ENCODE results near the gene RASGRF2. TPM values are rescaled to one million over a fixed set of nuclear protein-coding genes. Genes with fewer than 3 reads are reported as not detected.

Gene RASGRF2
- total and polyA plus RNA-seq, 9 of the 15 experiments (the other 6 are each of a cell fraction or from before 2014, with no cell fraction given): 0.01 to 0.22 (median 0.08) TPM; not detected in 2

DNA sequence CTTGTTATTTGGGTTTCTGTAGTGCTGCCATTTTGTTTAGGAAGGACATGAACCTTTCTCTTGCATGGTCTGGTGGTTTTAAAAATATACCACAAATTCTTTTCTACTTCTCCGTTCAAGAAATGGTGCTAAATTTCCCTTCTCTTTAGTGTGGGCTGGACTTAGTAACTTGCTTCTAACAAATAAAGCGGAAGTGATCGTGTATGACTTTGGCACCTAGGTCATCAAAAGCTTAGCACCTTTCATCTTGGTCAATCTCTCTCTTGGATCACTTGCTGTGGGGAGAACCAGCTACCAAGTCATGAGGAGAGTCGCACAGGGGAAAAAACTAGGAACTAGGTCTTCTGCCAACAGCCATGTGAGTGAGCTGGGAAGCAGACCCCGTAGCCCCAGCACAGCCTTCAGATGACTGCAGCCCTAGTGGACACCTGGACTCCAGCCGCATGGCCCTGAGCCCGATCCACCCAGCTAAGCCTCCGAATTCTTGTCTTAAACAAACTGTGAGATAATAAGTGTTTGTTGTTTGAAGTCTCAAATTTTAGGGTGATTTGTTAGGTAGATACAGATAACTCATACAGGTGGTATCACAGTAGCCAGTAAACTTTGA lies 185.3 kb downstream of the RASGRF2 start:
- Histone ChIP-seq H4K20me1 (replicated peaks; ENCODE audit: control insufficient read depth, insufficient read depth, low read length) (no peaks in the 10 kb centered on the region), H3K27me3 (ENCODE audit: control insufficient read depth in 2 of 2, insufficient read depth in 2 of 2, low read length in 2 of 2) (peaks cover 8 to 13% of the 10 kb centered on the region in 2 experiments; a peak in 3 of 5 replicates), H3K9me3 (replicated peaks; ENCODE audit: control insufficient read depth, insufficient read depth, low read depth, low read length) (no peaks in the 10 kb centered on the region), H3K4me2 (ENCODE audit: insufficient read depth, low read length) (no peak overlapping the region), H3K79me2 (ENCODE audit: control insufficient read depth, insufficient read depth, low read length) (no peaks in the 10 kb centered on the region), H2AFZ (ENCODE audit: low read depth, low read length) (no peak overlapping the region), H3K36me3 (ENCODE audit: control insufficient read depth, insufficient read depth, low read length) (no peaks in the 10 kb centered on the region), H3K9me1 (ENCODE audit: control insufficient read depth, insufficient read depth, low read length) (no peaks in the 10 kb centered on the region), H3K9ac (ENCODE audit: insufficient read depth in 1 of 2, low read depth in 2 of 2, low read length in 2 of 2) (no peak overlapping the region), H3K4me1 (replicated peaks in 1 of 2; ENCODE audit: control insufficient read depth in 2 of 2, insufficient read depth in 2 of 2, low read length in 2 of 2) (no peaks in the 10 kb centered on the region), H3K27ac (ENCODE audit: extremely low read depth, low read depth, low read length) (no peak overlapping the region), H3K4me3 (no peak overlapping the region)
- no peak for ATAC-seq
- in situ Hi-C loops (cut with MboI) (no loop called here), intact Hi-C loops (cut with micrococcal nuclease) (no loop called here)
- TF ChIP-seq SPI1 (IDR thresholded peaks at IDR 0.05; ENCODE audit: borderline replicate concordance, low read depth, low read length): peak; percentile 62; the same call in 1 of the 2 replicates
- TF ChIP-seq ZNF707 (CRISPR knock-in tag; conservative IDR thresholded peaks at IDR 0.05): no peak
- no peak for DNase-seq (ENCODE audit: extremely low read depth in 1 of 4, low spot score in 3 of 4)
- no peak for FAIRE-seq
- ChIA-PET CTCF (ENCODE audit: low intra/inter-chr PET ratio) (no interaction called here), POLR2A (interaction anchor here (0.9 to 1.1 kb wide), 2 partner anchors 12 to 459 kb away, joined by 3 read pairs; no protein-coding TSS in a partner anchor)
- WGBS (ENCODE audit: insufficient coverage, low coverage, missing lambda C conversion rate): 2% methylated on average over 8 of the region's 8 CpGs
- no TSS peak for BruUV-seq (replicated peaks)

DNA sequence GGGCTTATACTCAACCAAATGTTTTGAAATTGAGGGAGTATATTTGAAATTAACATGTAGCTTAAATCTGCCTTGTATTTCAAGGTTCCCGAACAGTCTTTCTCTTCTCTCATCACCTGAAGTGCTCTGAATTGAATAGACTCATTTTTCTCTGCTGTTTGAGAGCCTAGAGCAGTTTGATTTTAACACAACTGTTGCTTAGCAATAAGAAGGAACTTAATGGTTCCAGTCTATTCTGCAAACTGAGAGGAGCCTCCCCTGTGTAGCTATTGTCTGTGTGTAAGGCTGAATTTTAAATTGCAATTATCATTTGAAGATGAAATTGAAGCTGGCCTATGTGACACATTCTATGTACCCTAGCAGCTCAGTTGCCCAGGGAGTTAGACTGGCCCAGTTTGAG lies 185.9 kb downstream of the RASGRF2 start:
- no peak overlapping the region for H2AFZ ChIP-seq (ENCODE audit: low read depth, low read length)
- intact Hi-C loops (cut with micrococcal nuclease): no loop called here
- 0% methylated on average over 1 of the region's 1 CpG for WGBS (ENCODE audit: insufficient coverage, low coverage, missing lambda C conversion rate)
- no peaks in the 10 kb centered on the region for H3K4me1 ChIP-seq (replicated peaks in 1 of 2; ENCODE audit: control insufficient read depth in 2 of 2, insufficient read depth in 2 of 2, low read length in 2 of 2)
- H3K79me2 ChIP-seq (ENCODE audit: control insufficient read depth, insufficient read depth, low read length): no peaks in the 10 kb centered on the region
- ChIA-PET POLR2A (interaction anchor here (1.1 kb wide), 1 partner anchor 459 kb away, joined by 3 read pairs; no protein-coding TSS in a partner anchor), CTCF (ENCODE audit: low intra/inter-chr PET ratio) (no interaction called here)
- no peaks in the 10 kb centered on the region for H3K9me1 ChIP-seq (ENCODE audit: control insufficient read depth, insufficient read depth, low read length)
- DNase-seq (ENCODE audit: extremely low read depth in 1 of 4, low spot score in 3 of 4): no peak
- H3K36me3 ChIP-seq (ENCODE audit: control insufficient read depth, insufficient read depth, low read length): no peaks in the 10 kb centered on the region
- in situ Hi-C loops (cut with MboI): no loop called here
- H3K9ac ChIP-seq (ENCODE audit: insufficient read depth in 1 of 2, low read depth in 2 of 2, low read length in 2 of 2): no peak overlapping the region
- H3K4me3 ChIP-seq: no peak overlapping the region
- no TSS peak for BruUV-seq (replicated peaks)
- no peaks in the 10 kb centered on the region for H3K9me3 ChIP-seq (replicated peaks; ENCODE audit: control insufficient read depth, insufficient read depth, low read depth, low read length)
- no peak overlapping the region for H3K27ac ChIP-seq (ENCODE audit: extremely low read depth, low read depth, low read length)
- no peak overlapping the region for H3K4me2 ChIP-seq (ENCODE audit: insufficient read depth, low read length)
- peaks cover 5 to 13% of the 10 kb centered on the region in 2 experiments; a peak in 3 of 5 replicates for H3K27me3 ChIP-seq (ENCODE audit: control insufficient read depth in 2 of 2, insufficient read depth in 2 of 2, low read length in 2 of 2)
- FAIRE-seq: no peak
- ATAC-seq: no peak
- H4K20me1 ChIP-seq (replicated peaks; ENCODE audit: control insufficient read depth, insufficient read depth, low read length): no peaks in the 10 kb centered on the region
- TF ChIP-seq, protein P1, sequence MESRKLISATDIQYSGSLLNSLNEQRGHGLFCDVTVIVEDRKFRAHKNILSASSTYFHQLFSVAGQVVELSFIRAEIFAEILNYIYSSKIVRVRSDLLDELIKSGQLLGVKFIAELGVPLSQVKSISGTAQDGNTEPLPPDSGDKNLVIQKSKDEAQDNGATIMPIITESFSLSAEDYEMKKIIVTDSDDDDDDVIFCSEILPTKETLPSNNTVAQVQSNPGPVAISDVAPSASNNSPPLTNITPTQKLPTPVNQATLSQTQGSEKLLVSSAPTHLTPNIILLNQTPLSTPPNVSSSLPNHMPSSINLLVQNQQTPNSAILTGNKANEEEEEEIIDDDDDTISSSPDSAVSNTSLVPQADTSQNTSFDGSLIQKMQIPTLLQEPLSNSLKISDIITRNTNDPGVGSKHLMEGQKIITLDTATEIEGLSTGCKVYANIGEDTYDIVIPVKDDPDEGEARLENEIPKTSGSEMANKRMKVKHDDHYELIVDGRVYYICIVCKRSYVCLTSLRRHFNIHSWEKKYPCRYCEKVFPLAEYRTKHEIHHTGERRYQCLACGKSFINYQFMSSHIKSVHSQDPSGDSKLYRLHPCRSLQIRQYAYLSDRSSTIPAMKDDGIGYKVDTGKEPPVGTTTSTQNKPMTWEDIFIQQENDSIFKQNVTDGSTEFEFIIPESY (CRISPR knock-in tag; IDR thresholded peaks at IDR 0.05): no peak
- TF ChIP-seq ZNF184 (CRISPR knock-in tag; IDR thresholded peaks at IDR 0.05) (no peak), FOXJ2 (tag; IDR thresholded peaks at IDR 0.05) (no peak), ZFX (CRISPR knock-in tag; IDR thresholded peaks at IDR 0.05) (no peak), MAZ (CRISPR knock-in tag; conservative IDR thresholded peaks at IDR 0.05 in 1 of 2, IDR thresholded peaks at IDR 0.05 in 1 of 2) (no peak), ZNF717 (CRISPR knock-in tag; IDR thresholded peaks at IDR 0.05) (no peak), SMARCA5 (IDR thresholded peaks at IDR 0.05) (no peak), XRCC4 (IDR thresholded peaks at IDR 0.05; ENCODE audit: extremely low read depth, insufficient read depth, insufficient read length) (no peak)
- TF ChIP-seq, protein P2, sequence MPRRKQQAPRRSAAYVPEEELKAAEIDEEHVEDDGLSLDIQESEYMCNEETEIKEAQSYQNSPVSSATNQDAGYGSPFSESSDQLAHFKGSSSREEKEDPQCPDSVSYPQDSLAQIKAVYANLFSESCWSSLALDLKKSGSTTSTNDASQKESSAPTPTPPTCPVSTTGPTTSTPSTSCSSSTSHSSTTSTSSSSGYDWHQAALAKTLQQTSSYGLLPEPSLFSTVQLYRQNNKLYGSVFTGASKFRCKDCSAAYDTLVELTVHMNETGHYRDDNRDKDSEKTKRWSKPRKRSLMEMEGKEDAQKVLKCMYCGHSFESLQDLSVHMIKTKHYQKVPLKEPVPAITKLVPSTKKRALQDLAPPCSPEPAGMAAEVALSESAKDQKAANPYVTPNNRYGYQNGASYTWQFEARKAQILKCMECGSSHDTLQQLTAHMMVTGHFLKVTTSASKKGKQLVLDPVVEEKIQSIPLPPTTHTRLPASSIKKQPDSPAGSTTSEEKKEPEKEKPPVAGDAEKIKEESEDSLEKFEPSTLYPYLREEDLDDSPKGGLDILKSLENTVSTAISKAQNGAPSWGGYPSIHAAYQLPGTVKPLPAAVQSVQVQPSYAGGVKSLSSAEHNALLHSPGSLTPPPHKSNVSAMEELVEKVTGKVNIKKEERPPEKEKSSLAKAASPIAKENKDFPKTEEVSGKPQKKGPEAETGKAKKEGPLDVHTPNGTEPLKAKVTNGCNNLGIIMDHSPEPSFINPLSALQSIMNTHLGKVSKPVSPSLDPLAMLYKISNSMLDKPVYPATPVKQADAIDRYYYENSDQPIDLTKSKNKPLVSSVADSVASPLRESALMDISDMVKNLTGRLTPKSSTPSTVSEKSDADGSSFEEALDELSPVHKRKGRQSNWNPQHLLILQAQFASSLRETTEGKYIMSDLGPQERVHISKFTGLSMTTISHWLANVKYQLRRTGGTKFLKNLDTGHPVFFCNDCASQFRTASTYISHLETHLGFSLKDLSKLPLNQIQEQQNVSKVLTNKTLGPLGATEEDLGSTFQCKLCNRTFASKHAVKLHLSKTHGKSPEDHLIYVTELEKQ (CRISPR knock-in tag; IDR thresholded peaks at IDR 0.05): no peak

Measured in K562 (cell line).